Measurements from ENCODE around the gene TMEM61. TPM values are rescaled to one million over a fixed set of nuclear protein-coding genes. Genes with fewer than 3 reads are reported as not detected.
A peak's percentile ranks its signal among the peaks of the same experiment; 100 is the strongest.

Gene TMEM61
- total RNA-seq, 1 donor from 2014 or later: 2.9 TPM

- peaks cover 45% of the 10 kb centered on the region for H3K27me3 Mint-ChIP-seq
- H3K9me3 Mint-ChIP-seq: no peaks in the 10 kb centered on the region
- H3K36me3 Mint-ChIP-seq: no peaks in the 10 kb centered on the region
- no peak for DNase-seq (ENCODE audit: extremely low spot score, unreplicated experiment)
- H3K4me1 Mint-ChIP-seq (ENCODE audit: unreplicated experiment): peaks cover 28% of the 10 kb centered on the region
- H3K27ac Mint-ChIP-seq: no peak overlapping the region
- peak overlapping the region; percentile 65 for H3K4me3 Mint-ChIP-seq
- no peak for TF ChIP-seq CTCF (conservative IDR thresholded peaks at IDR 0.05)
Observed at GRCh38 chr1:54995835-54996234, 15.4 kb downstream of the TMEM61 start.

- DNase-seq (ENCODE audit: extremely low spot score, unreplicated experiment): peak; percentile 79
- Mint-ChIP-seq H3K4me3 (peak overlapping the region; percentile 72), H3K36me3 (no peaks in the 10 kb centered on the region), H3K27ac (no peak overlapping the region), H3K4me1 (ENCODE audit: unreplicated experiment) (peaks cover 28% of the 10 kb centered on the region), H3K27me3 (peaks cover 45% of the 10 kb centered on the region), H3K9me3 (no peaks in the 10 kb centered on the region)
- peak; percentile 82 for TF ChIP-seq CTCF (conservative IDR thresholded peaks at IDR 0.05)
Observed at GRCh38 chr1:54996359-54996868, 16.0 kb downstream of the TMEM61 start.

GRCh38 chr1:54996869-54997710, 16.7 kb downstream of the TMEM61 start:
- H3K27me3 Mint-ChIP-seq: peaks cover 45% of the 10 kb centered on the region
- H3K36me3 Mint-ChIP-seq: no peaks in the 10 kb centered on the region
- peaks cover 28% of the 10 kb centered on the region for H3K4me1 Mint-ChIP-seq (ENCODE audit: unreplicated experiment)
- H3K9me3 Mint-ChIP-seq: no peaks in the 10 kb centered on the region
- H3K27ac Mint-ChIP-seq: peak overlapping the region; percentile 24
- DNase-seq (ENCODE audit: extremely low spot score, unreplicated experiment): no peak
- peak overlapping the region; percentile 72 for H3K4me3 Mint-ChIP-seq
- TF ChIP-seq CTCF (conservative IDR thresholded peaks at IDR 0.05): no peak

- Mint-ChIP-seq H3K9me3 (no peaks in the 10 kb centered on the region), H3K4me1 (ENCODE audit: unreplicated experiment) (peaks cover 28% of the 10 kb centered on the region), H3K27me3 (peaks cover 45% of the 10 kb centered on the region), H3K4me3 (peak overlapping the region; percentile 62), H3K36me3 (no peaks in the 10 kb centered on the region), H3K27ac (no peak overlapping the region)
- TF ChIP-seq CTCF (conservative IDR thresholded peaks at IDR 0.05): no peak
- DNase-seq (ENCODE audit: extremely low spot score, unreplicated experiment): no peak
Observed at GRCh38 chr1:54997711-54997986, 17.2 kb downstream of the TMEM61 start.

GRCh38 chr1:54998100-54998499, 17.7 kb downstream of the TMEM61 start:
- Mint-ChIP-seq H3K4me1 (ENCODE audit: unreplicated experiment) (peaks cover 28% of the 10 kb centered on the region), H3K27me3 (peaks cover 45% of the 10 kb centered on the region), H3K27ac (no peak overlapping the region), H3K4me3 (no peak overlapping the region), H3K36me3 (no peaks in the 10 kb centered on the region), H3K9me3 (no peaks in the 10 kb centered on the region)
- no peak for TF ChIP-seq CTCF (conservative IDR thresholded peaks at IDR 0.05)
- no peak for DNase-seq (ENCODE audit: extremely low spot score, unreplicated experiment)
